K562 (cell line): ENCODE measurements around the gene PHF24. TPM values are rescaled to one million over a fixed set of nuclear protein-coding genes. Genes with fewer than 3 reads are reported as not detected.

ENCODE experiments used
- ATAC-seq: fragments of 200-7000 bp; cut with Tn5 transposase; 3 replicates; pipeline ENCODE4 v1.9.1; 2020; ENCODE audit warnings: moderate library complexity
- BruUV-seq: library from RNA; stranded (reverse); fragments of 400-500 nt; replicated peaks from 2 replicates; lab custom pipeline; 2021; lab: Mats Ljungman, UMichigan
- CTCF ChIA-PET: fragments of 300-600 bp; formaldehyde crosslinking; extraction: SDS; loops from one replicate; lab custom pipeline; 2021; ENCODE audit warnings: low intra/inter-chr PET ratio; lab: Yijun Ruan, JAX
- POLR2A ChIA-PET: fragments of 300-600, 350-650 bp; sonication (Branson Sonifier 250); formaldehyde crosslinking; extraction: SDS; loops from one replicate; lab custom pipeline; 2021; ENCODE audit warnings: antibody characterized with exemption, inconsistent platforms; lab: Yijun Ruan, JAX
- DNase-seq, 4 experiments: peaks; one replicate each; pipeline versions ENCODE4 v3.0.0 to v3.0.0-alpha.2; 2011 to 2018; ENCODE audit warnings: low spot score in 3 of 4, mixed read lengths in 3 of 4; ENCODE audit errors: extremely low read depth in 1 of 4
- FAIRE-seq: peaks from 2 replicates; lab custom pipeline; 2011; peaks lifted over from hg19 to GRCh38; lab: Jason Lieb, UNC
- H2AFZ ChIP-seq: 2 replicates; pipeline ENCODE4 v1.6.0; 2011; ENCODE audit warnings: low read depth, low read length, control low read depth, inconsistent platforms
- H3K27ac ChIP-seq: fragments of 200-600 bp; 3 replicates; pipeline ENCODE4 v1.8.0; 2011; ENCODE audit warnings: low read depth, mild to moderate bottlenecking, control low read depth, inconsistent platforms, low read length, moderate library complexity, mixed read lengths; ENCODE audit errors: extremely low read depth
- H3K27me3 ChIP-seq, 2 experiments: fragments of 300-600 bp in 1 of 2; 2 replicates in 1 of 2; 3 replicates in 1 of 2; pipeline versions ENCODE4 v1.6.0 to v1.8.0; 2011; ENCODE audit warnings: inconsistent platforms in 2 of 2, low read length in 2 of 2, mild to moderate bottlenecking in 1 of 2, mixed read lengths in 1 of 2, moderate library complexity in 1 of 2; ENCODE audit not compliant: control insufficient read depth in 2 of 2, insufficient read depth in 2 of 2
- H3K36me3 ChIP-seq: fragments of 300-600 bp; 3 replicates; pipeline ENCODE4 v1.8.0; 2011; ENCODE audit warnings: mild to moderate bottlenecking, low read length, inconsistent platforms; ENCODE audit not compliant: control insufficient read depth, insufficient read depth
- H3K4me1 ChIP-seq, 2 experiments: fragments of 200-600 bp in 1 of 2; replicated peaks in 1 of 2; 2 replicates in 1 of 2; 3 replicates in 1 of 2; pipeline versions ENCODE4 v1.5.1 to v1.8.0; 2011; ENCODE audit warnings: inconsistent platforms in 2 of 2, low read length in 2 of 2, mild to moderate bottlenecking in 1 of 2, mixed read lengths in 1 of 2, moderate library complexity in 1 of 2; ENCODE audit not compliant: control insufficient read depth in 2 of 2, insufficient read depth in 2 of 2
- H3K4me2 ChIP-seq: 2 replicates; pipeline ENCODE4 v1.6.1; 2011; ENCODE audit warnings: low read length, control low read depth, inconsistent platforms, mixed read lengths; ENCODE audit not compliant: insufficient read depth
- H3K4me3 ChIP-seq: fragments of 200-600 bp; sonication (generic), shearing (Covaris generic); 2 replicates; pipeline ENCODE4 v1.5.1; 2016; ENCODE audit warnings: control low read depth, inconsistent platforms
- H3K79me2 ChIP-seq: fragments of 200-600 bp; 3 replicates; pipeline ENCODE4 v1.8.0; 2011; ENCODE audit warnings: low read length, inconsistent platforms; ENCODE audit not compliant: control insufficient read depth, insufficient read depth
- H3K9ac ChIP-seq, 2 experiments: 2 replicates each; pipeline versions ENCODE4 v1.6.0 to v1.6.1; 2011; ENCODE audit warnings: low read depth in 2 of 2, low read length in 2 of 2, control low read depth in 1 of 2, inconsistent platforms in 1 of 2, mild to moderate bottlenecking in 1 of 2, mixed read lengths in 1 of 2; ENCODE audit not compliant: insufficient read depth in 1 of 2
- H3K9me1 ChIP-seq: one replicate; pipeline ENCODE4 v1.6.0; 2011; ENCODE audit warnings: inconsistent platforms, mild to moderate bottlenecking, low read length, moderate library complexity; ENCODE audit not compliant: control insufficient read depth, insufficient read depth
- H3K9me3 ChIP-seq: replicated peaks from 2 replicates; pipeline ENCODE4 v1.5.1; 2011; ENCODE audit warnings: low read depth, low read length, inconsistent platforms; ENCODE audit not compliant: control insufficient read depth, insufficient read depth
- H4K20me1 ChIP-seq: replicated peaks from 2 replicates; pipeline ENCODE4 v1.6.1; 2011; ENCODE audit warnings: low read length, inconsistent platforms, mixed read lengths; ENCODE audit not compliant: control insufficient read depth, insufficient read depth
- CEBPB ChIP-seq: fragments of 450-650 bp; IDR thresholded peaks from 2 replicates; pipeline ENCODE4 v1.6.1; 2016; ENCODE audit warnings: missing genetic modification characterization, missing compliant biosample characterization
- CEBPG ChIP-seq, 3 experiments: fragments of 200-800 bp in 1 of 3; sonication (Bioruptor generic) in 1 of 3; sonication (generic) in 1 of 3; formaldehyde crosslinking in 1 of 3; IDR thresholded peaks in 2 of 3; conservative IDR thresholded peaks in 1 of 3; 2 replicates each; pipeline versions ENCODE4 v1.6.1 to v1.8.0; 2016 to 2022; ENCODE audit warnings: missing compliant biosample characterization in 2 of 3, missing genetic modification characterization in 2 of 3, mild to moderate bottlenecking in 1 of 3, missing genetic modification reagents in 1 of 3
- L3MBTL2 ChIP-seq: fragments of 450-650 bp; IDR thresholded peaks from 2 replicates; pipeline ENCODE4 v1.6.1; 2016; ENCODE audit warnings: mild to moderate bottlenecking, moderate library complexity
- NCOA2 ChIP-seq, 2 experiments: fragments of 450-650 bp; IDR thresholded peaks; 2 replicates each; pipeline ENCODE4 v1.6.1; 2018; ENCODE audit warnings: mild to moderate bottlenecking in 2 of 2, moderate library complexity in 1 of 2; ENCODE audit not compliant: partially characterized antibody in 2 of 2
- WGBS: fragments of 100-300 bp; shearing (Covaris generic); methylation state at CpG from one replicate; pipeline ENCODE4 v1.1.6; 2016; ENCODE audit warnings: low coverage, mixed read lengths; ENCODE audit not compliant: insufficient coverage; ENCODE audit errors: missing lambda C conversion rate; 5-methylcytosine and 5-hydroxymethylcytosine counted together
- in situ Hi-C: fragments of 300-500 bp; cut with MboI; formaldehyde crosslinking; loops from 4 replicates; pipeline ENCODE4 v1.15.0; 2018; ENCODE audit warnings: inconsistent platforms, mixed read lengths
- intact Hi-C: fragments of 100-400 bp; cut with micrococcal nuclease; formaldehyde crosslinking; loops from 2 replicates; pipeline ENCODE4 v1.14.2; 2022
- polyA plus RNA-seq, 8 experiments: library from polyadenylated mRNA; depleted of rRNA in 4 of 8; stranded (reverse) in 5 of 8; unstranded in 3 of 8; fragments of >200 nt; fragmentation: Nextera tagmentation in 2 of 8; fragmentation: Illumina TruSeq in 1 of 8; extraction: Ambion mirVana in 2 of 8; extraction: Trizol in 1 of 8; gene quantifications; 2 replicates each; pipeline versions ENCODE4 v1.2.1 to v1.2.3, GENCODE V29; 2011 to 2014; ENCODE audit warnings: inconsistent platforms in 1 of 8, missing spikeins in 1 of 8
- total RNA-seq, 7 experiments: library from RNA; depleted of rRNA in 6 of 7; stranded (reverse); fragments of >200 nt in 6 of 7; fragmentation: Illumina TruSeq in 2 of 7; extraction: Trizol in 2 of 7; gene quantifications; 2 replicates each; pipeline versions ENCODE4 v1.2.1 to v1.2.3, GENCODE V29; 2011 to 2021; ENCODE audit warnings: low replicate concordance in 1 of 7

The PHF24 gene
- total and polyA plus RNA-seq, 9 of the 15 experiments (the other 6 are each of a cell fraction or from before 2014, with no cell fraction given): 0.01 TPM; not detected in 7

DNA sequence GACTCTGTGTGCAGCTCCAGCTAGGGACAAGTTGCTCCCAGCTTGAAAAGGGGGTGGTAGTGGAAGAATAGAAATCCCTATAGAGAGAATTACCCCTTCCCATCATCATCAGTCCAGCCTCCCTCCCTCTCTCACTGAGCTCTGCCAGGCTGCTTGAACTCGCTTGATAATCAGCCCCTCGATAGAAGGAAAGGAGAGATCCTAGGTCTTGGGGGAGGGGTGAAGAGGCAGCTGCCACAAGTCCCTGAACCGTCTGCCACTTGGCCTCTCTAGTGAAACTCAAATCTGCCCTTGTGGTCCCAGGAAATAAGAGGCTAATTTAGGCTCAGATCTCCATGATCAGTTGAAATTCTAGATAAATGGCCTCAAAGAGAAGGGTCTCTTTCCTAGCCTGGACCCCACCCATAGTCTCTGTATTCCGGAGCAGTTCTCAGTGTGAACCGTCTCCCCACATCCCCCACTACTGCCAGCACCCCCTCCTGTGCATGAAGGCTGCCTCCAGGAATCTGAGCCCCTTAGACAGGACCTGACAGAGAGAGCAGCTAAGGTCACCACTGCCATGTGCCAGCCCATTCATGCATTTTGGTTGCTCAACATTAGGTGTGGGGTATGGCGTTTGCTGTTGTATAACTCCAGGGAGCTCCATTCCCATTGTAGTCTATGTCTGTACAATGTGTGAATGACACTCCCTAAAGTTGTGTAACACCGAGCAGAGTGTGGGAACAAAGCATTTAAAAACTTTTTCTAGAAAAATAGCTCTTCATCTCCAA is 37.0 kb downstream of the PHF24 start:
- peak overlapping the region; percentile 59; the same call in 1 of the 2 replicates for H2AFZ ChIP-seq
- intact Hi-C loops (loop anchor here (5.0 kb wide), 1 partner anchor 57 kb away; no protein-coding TSS in a partner anchor), in situ Hi-C loops (loop anchor here (5.0 kb wide), 1 partner anchor 47 kb away; a partner anchor contains a TSS)
- H3K36me3 ChIP-seq: peaks cover 5% of the 10 kb centered on the region; the same call in 2 of the 3 replicates
- peak overlapping the region; percentile 26 to 48; a peak in 1 of 4 replicates for H3K9ac ChIP-seq
- peaks cover 54 to 69% of the 10 kb centered on the region in 2 experiments for H3K4me1 ChIP-seq
- peak overlapping the region; percentile 56; the same call in 2 of the 3 replicates for H3K27ac ChIP-seq
- POLR2A ChIA-PET: interaction anchor here (0.7 to 0.9 kb wide), 3 partner anchors 10 to 70 kb away, joined by 3 read pairs; no protein-coding TSS in a partner anchor
- H3K4me2 ChIP-seq: peak overlapping the region; percentile 33
- no peaks in the 10 kb centered on the region for H4K20me1 ChIP-seq
- 15% methylated on average over 6 of the region's 7 CpGs for WGBS
- FAIRE-seq (no peak), DNase-seq (no peak), ATAC-seq (peak; percentile 7; the same call in 2 of the 3 replicates)
- TF ChIP-seq CEBPG (CRISPR knock-in tag; IDR thresholded peaks at IDR 0.05) (no peak; the same call in 1 of the 2 replicates), CEBPG (tag; conservative IDR thresholded peaks at IDR 0.05 in 1 of 2, IDR thresholded peaks at IDR 0.05 in 1 of 2) (peak; percentile 52 to 66), NCOA2 (IDR thresholded peaks at IDR 0.05; ENCODE audit: partially characterized antibody in 2 of 2) (no peak), L3MBTL2 (0 out of 2 replicates have a peak, but pooled peaks have one; percentile 15), CEBPB (tag) (peak; percentile 82)
- H3K9me1 ChIP-seq: peaks cover 9% of the 10 kb centered on the region
- H3K79me2 ChIP-seq: no peaks in the 10 kb centered on the region; the same call in 2 of the 3 replicates
- BruUV-seq: no TSS peak
- H3K27me3 ChIP-seq: no peaks in the 10 kb centered on the region
- no peaks in the 10 kb centered on the region for H3K9me3 ChIP-seq
- CTCF ChIA-PET: interaction anchor here (1.2 kb wide), 1 partner anchor 95 kb away, joined by 3 read pairs; no protein-coding TSS in a partner anchor
- no peak overlapping the region for H3K4me3 ChIP-seq
